Fibroblast of skin of right biceps (primary cell): ENCODE measurements around the gene PAX5.

Source experiments
- DNase-seq: peaks from one replicate; pipeline ENCODE4 v3.0.0-alpha.2; 2013

PAX5 gene

DNA sequence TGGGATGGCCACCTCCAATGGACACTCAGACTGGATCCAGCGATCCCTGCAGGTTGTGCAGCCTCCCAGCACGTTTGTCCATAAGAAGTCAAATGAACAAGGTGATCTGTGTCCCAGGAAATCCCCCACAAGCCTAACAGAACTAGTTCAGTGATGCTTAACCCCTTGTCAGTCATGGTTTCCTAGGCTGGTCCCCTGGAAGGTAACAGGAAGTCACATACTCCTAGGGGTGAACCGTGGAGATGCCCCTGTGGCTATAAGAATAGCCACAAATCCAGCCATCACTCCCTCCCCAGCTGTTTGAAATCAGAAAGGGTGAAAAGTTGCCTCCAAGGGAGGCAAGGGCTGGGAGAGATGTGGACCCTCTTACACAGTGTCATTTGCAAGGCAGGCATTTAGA, 22.5 kb downstream of the PAX5 start:
- DNase-seq: no peak

DNA sequence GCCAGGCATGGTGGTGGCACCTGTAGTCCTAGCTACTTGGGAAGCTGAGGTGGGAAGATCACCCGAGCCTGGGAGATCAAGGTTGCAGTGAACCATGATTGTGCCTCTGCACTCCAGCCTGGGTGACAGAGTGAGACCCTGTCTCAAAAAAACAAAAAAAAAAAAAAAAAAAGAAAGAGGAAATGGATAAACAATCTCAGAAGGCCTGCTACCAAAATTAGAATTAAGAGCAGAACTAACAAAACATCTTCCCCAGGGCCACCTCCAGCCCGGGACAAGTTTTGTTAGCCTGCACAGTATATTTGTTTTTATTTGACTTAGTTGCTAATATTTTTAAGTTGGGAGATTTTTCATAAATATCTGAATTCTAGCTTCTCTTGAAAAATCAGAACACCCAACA, 23.1 kb downstream of the PAX5 start:
- DNase-seq: no peak

DNA sequence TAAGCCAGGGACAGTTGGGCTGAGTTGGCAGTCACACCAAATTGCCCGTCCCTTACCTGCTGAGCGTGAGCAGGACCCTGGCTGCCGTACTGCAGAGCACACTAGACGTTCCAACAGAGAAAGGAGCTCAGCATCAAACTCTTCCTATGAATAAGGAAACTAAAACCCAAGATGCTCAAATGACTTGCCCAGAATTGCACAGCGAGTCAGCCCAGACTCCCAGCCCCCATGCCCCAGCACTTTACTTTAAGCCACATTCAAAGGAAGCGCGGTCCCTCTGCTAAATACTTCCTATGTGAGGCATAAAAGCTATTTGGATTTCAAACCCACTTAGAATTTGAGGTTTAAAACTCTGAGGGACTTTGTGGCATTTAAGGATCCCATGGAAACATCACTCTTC, 23.9 kb downstream of the PAX5 start:
- DNase-seq: no peak

DNA sequence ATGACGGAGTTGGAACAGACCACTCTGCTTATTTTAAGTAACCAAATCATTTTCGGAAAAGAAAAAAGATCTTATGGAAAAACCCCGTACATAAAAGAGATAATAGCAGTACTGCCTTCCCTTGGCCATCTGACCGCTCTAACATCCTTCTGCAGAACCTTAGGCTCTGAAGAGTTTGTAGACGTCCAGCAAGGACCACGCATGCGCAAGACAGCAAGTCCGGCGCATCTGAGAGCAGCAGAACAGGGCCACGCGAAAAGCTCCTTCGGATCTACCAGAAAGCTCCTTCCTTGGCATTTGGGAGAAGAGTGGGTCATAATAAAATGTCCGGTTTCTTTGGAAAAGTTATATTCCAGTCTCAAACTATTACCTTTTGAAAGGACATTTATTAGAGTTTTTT, 26.8 kb downstream of the PAX5 start:
- DNase-seq: no peak

DNA sequence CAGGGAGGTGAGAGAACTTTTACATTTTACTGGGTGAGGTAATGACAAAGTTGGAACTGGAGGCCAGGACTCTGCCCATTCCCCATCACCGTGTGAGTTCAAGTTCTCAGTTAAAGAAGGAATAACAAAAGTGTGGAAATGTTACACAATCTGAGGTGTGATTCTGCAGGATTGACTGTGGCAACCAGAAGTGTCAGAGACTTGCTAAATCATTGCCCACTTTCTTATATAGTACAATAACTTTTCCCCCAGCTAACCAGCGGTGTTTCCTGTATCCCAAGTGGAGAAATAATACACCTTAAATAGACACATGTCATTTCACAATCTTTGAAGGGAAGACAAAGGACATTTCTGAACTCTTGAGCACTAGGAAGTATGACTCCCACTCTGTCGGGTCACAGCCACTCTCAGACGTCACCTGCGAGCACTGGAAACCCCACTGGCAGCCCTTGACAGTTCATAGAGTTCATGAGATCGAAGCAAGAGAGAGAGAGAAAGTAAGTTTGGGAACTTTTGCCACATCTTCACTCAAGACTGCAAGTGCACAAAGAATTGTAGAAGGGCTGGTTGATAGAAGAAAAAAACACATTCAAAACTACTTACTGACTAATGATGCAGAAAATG, 28.4 kb downstream of the PAX5 start:
- DNase-seq: no peak

DNA sequence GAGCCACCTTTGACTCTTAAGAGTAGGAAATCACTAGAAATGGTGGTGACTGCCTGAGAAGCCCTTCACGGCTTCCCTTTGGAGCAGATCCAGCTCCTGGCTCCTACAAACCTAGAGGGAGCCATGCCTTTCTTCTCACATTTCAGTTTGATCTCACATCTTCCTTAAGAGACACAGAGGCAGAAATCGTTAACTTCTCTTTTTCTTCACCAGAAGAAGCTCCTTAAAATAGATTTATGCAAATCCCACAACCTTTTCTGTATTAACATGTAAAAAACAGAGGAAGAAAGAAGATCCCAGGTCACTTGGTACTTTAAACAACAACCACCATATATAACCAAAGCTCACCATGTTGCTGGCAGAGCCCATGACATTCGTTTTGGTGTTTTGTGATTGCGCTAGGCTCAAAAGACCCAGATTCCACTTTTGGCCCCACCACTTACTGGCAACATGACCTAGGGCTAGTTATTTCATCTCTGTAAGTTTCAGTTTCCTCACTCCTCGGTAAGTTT, 29.6 kb downstream of the PAX5 start:
- no peak for DNase-seq

DNA sequence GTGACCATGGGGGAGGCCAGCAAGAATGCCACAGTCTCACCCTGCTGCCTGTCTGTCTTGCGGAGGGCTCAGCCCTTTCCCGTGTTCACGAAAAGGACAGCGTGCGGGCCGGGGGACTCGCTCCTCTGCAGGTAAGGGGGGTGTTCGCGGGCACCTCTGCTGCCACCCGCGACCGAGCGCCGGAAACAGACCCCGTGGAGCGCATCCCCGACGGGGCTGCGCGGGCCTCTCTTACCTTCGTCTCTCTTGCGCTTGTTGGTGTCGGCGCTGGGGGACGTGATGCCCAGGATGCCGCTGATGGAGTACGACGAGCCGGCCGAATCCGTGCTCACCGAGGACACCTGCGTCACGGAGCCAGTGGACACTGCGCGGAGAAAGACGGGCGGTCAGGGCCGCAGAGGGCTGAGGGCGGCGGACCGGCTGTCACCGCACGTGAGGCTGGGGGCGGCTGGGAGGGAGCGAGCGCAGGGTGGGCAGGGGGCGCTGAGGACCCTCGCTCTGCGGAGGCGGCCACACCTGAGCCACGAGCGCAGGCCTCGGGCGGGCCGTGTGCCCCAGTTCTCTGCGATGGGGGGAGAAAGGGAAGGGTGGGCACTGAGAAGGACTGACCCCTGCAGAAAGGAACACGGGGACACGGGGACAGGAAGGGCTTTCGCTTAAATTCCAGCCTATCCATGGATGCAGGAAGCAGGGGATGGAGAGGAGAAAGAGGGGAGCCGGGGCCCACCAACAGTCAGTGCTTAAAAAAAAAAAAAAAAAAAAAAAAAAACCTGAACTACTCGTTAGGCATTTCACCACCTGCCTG, 31.5 kb downstream of the PAX5 start:
- no peak for DNase-seq

DNA sequence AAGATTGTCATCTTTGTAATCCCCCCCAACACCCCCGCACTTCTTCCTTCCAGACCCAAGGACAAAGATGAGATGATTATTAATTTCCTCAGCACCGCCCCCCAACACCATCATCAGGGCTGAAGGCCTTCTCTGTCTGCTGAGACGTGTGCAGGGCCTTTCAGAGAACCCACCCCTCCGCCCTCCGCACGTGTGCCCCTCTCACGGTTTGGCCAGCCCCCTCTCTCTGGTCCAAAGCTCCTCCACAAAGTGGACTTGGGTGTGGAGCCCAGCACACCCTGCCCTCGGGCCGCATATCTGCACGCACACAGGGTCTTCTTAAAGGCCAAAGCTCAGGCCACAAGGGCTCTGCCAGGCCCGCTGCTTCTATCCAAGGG, 32.0 kb downstream of the PAX5 start:
- DNase-seq: no peak

DNA sequence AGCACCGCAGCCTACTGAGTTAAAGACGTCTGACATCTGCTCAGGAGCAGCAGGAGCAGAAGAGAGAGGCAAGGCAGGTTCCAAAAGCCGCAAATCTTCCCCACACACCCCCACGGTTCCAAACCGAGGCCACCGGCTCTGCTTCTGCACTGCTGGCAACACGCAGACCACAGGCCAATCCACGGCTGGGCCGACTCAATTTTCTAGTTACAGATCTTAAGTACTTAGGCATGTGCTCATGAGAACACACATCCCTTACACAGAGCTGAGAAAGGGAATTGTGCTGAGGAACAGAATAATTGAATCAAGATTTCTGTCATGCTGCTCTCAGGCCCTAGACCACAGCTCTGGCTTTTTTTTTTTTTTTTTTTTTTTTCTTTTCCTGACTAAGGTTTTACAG, 32.6 kb downstream of the PAX5 start:
- peak; percentile 14 for DNase-seq

DNA sequence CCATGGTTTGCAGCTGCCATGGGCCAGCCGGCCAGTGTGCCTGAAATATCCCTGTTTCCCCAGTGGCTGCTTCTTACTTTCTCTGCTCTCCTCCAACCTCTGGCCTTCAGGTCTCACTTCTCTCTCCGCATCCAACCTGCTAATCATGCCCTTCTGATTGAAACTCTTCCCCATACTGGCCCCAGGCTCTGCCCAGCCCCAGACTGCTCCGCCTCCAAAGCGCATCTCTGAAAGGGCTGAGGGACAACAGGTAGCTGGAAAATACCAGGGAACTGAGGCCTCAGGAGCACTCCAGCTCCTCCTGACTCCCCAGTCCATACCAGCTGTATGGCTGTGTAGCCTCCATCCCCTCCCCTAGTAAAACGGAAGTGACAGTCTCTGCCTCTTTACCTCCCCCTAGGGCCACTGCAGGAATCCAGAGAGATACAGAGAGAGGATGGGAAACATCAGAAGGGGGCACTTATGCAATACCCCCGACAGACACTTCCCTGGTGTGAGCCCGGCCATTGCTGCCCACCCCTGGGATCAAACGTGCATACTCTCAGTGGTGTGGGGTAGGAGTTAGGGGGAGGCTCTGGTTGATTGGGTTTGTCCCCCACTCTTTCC, 34.2 kb downstream of the PAX5 start:
- no peak for DNase-seq

DNA sequence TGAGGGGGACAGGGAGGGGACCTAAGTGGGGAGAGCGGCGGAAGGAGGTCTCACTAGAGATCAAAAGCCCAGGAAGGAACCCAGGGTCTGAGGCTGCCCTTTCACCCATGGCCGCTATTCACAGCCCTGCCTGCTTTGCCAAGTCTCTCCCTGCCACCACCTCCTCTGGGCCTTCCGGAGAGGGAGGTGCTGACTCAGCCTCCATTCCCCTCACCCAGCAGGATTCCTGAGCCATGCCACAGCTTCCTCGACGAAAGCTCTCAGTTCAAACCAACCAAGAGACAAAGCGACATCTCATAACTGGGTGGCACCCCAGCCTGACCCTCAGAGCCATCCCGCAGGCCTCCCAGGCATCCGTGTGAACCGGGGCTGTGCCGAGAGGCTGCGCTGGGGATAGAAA, 36.7 kb downstream of the PAX5 start:
- peak; percentile 54 for DNase-seq

DNA sequence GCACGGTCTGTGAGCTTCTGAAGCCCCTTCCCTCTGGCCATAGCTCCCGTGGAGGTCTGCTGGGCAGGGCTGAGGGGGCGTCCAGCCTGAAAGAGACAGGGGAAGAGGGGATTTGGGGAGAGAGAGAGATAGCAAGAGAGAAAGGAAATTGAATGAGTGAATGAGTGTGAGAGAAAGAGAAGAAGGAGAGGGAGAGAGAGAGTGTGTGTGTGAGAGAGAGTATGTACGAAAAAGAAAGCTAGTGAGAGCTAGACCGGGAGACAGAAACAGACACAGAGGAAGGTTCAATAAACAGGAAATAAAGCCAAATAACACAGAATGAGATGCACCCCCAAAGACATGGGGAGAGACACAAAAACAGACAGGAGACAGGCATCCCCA, 37.4 kb downstream of the PAX5 start:
- no peak for DNase-seq

DNA sequence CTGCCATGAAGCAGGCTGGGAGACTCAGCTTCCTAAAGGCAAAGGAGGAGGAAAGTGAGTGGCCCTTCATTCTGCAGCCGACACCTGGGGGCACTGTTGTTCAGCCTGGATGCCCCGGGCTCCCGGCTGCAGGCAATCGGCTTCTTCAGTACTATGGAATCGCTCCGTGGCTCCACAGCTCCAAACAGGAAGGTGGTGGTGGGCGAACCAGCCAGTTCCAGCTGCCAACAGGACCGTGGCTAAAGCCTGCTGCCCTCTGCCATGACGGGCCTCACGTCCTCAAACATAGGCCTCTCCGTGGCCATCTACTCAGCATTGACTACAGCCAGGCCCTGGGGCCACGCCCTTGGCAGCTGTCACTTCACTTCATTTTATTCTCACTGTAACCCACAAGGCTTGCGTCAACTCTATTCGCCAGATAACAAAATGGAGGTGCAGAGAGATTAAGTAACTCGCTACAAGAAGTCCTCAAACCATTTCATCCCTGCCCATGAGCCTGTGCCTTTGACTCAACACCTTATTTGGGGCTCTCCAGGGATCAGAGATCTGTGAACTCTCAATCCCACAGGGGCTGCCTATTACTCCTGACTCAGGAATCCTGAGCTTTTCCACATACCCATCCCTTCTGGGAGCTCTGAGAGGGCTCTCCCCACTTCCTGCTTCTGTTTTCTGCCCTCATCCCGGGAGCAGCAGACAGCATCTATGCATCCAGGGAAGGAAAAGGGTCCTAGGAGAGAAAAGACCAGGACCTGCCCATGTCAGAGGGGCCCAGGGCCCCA, 38.0 kb downstream of the PAX5 start:
- peak; percentile 64 for DNase-seq

DNA sequence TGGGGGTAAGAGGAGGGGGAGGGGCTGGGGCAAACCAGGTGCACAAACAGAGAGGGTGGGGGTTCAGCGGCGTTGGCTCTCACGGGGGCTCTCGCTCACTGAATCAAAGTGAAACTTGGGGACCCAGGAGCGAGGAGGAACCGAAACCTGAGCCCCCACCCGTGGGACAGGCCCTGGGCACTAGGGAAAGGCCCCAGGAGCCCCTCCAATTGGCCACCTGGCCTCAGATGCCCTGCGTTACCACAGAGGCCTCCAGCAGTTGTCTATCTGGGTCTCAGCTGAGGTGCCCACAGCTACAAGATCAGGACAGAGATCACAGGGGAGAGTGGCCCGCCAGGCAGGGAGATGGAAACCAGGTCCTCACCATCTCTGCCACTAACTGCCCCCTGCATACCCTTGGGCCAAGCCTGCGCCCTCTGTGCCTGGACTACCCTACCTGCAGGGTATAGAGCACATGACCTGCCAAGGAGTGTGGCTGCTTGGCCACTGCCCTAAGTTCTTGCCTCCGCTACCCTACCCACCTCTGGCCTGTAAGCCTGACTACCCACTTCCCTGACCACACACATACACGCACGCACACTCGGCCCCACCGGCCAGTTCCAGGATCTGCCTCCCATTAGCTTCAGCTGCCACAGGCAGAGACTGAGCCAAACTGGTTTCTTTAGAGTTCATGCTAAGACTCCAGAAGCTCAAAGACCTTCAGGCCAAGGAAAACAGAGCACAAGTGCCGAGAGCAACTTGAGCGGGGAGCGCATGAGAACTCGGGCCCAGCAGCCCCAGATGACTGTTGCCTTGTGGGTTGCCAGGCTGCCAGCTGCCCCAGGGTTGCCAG, 39.9 kb downstream of the PAX5 start:
- no peak for DNase-seq

DNA sequence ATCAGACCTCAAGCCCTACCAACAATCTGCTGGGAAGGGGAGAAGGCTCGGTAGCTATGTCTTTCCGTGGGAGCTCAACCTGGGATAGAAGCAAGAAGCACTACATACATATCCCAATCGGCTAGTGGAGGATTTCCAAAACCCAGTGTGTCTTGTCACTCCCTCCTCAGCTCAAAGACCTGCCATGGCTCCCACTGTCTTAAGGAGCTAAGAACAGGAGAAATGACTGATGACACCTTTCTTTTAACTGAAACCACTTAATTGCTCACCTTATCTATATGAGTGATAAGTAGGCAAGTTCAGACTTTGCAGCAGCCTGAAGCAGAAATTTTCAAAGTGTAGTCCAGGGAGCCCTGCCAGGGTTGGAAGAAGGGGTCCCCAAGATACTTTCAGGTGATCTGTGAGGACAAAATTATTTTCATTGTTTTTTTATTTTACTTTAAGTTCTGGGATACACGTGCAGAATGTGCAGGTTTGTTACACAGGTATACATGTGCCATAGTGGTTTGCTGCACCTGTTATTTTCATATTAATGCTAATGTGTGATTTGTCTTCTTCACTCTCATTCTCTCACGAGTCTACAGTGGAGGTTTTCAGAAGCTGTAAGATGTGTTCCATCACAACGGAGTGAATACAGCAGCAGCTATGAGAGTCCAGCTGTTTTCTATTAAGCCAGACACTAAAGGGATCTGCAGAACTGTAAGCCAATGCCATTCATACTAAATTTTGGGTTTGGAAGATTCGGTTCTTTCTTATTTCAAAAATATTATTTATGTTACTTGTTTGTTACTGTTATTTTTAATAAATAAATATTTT, 41.4 kb downstream of the PAX5 start:
- no peak for DNase-seq

DNA sequence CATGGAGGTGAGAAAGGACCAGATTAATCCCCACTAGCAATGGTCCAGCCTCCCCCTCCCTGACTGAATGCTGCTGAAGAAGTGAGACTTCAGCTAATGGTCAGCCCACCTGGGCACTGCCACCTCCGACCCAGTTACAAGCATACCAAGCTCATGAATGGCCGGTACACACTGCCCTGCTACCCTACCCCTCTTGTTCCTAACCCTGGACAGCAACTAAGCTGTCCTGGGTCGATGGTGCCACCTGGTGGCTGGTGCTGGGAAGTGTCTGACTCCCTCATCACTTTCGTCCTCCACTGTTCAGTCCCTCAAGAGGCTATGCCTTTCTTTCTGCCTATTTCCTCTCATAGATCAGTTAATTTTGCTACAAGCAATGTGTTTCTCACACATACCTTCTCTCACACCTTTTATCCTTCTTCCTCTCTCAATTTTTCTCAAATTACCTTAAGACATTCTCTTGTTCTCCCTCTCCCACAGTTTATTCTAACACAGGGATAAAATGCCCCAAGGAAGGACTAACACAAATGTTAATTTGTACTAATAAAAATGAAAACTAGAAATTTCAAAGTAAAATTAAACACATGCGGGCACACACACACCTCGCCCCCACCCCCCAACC, 42.4 kb downstream of the PAX5 start:
- DNase-seq: no peak

DNA sequence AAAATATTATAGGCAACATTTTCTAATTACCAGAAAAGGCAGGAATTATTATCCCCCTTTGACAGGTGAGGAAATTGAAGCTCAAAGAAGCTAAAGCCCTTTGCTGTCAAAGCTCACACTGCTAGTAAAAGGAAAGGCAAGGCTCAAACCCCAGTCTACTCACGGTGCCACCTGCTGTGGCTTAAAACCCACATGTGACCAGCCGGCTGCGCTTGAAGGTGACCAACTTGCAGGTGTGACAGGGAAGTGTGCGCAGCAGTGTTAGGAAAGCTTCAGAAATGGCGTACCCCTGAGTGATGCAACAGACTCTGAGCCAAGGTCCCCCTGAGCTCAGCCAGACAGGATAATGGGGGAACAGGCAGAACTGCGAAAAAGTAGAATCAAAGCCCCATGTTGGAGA, 45.2 kb downstream of the PAX5 start:
- DNase-seq: no peak

DNA sequence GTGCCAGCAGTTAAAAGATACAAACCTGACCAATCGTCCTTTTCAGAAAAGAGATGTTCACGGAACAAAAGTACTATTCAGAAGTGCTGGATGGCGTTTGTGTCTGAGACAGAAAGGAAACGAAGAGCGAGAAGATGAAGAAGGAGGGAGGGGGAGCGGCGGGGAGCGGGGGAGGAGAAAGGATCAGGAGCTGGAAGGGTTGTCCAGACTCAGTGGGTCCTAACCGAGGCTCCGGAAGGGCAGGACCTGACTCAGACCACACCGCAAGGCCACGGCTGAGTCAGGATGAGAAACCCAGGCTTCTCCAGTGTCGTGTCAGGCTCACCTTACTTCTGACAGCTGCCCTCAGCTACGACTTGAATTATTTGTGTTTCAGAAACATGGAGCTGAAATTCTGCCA, 46.2 kb downstream of the PAX5 start:
- no peak for DNase-seq

DNA sequence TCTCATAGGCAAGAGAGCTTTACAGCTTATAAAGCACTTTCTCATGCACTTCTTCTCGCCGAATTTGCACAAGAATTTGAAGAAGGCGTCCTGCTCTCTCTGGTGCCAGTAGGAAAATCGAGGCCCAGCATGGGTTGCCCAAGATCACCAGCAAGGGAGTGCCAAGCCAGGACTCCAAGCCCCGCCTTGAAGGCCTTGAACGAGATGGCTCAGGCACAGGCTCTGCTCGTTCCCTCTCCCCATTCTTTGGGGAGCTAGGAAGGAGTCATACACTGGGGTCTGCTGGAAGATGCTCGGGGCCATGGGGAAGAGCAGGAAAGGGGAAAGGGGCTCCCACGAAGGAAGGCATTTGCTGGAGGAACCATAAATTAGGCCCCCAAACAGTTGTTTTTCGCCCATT, 46.7 kb downstream of the PAX5 start:
- no peak for DNase-seq

DNA sequence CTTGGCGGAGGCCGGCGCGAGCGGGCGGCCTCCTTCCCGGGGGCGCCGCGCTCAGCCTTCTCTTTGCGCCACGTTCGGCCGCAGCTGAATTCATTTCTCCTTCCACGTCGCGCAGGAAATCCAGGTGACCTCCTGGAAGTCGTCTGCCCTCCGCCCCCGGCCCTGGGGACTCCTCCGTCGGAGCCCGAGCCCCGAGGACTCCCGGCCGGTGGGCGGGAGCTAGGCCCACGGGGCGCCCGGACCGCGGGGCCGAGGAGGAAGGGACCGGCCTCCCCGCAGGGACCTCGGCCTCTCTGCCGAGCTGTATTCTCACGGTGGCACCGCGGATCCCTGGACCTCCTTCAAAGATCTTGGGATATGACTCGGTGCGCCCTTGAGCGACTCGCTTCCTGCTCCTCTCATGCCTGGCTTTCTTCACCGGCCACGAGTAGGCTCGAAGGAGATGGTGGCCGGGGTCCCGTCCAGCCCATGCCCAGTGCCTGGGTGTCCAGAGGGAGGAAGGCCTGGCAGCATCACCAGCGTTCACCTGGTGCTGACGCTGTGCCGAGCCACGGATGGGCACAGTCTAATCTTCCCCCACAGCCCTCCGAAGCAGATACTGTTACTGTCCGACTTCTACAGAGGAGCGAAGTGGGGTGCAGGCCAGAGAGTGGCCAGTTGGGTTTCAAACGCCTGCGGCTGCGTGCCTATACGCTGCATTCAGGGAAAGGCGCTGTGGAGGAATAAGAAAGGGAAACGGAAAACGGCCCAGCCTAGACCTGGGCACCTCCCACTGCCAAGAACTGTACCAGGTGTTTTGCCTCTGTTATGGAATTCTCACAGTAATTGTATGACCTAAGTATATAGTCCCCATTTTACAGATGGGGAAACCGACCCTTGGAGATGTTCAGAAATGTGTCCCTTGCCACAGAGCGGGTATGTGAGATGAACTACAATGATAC, 47.3 kb downstream of the PAX5 start:
- no peak for DNase-seq
